ENCODE measurements around the gene MAPKAPK3. TPM values are rescaled to one million over a fixed set of nuclear protein-coding genes. Genes with fewer than 3 reads are reported as not detected.

MAPKAPK3 gene
- total RNA-seq, 1 donor from 2014 or later: 23.7 TPM

- Histone ChIP-seq H3K27ac (no peak overlapping the region), H3K9me3 (no peaks in the 10 kb centered on the region), H3K4me3 (no peak overlapping the region), H3K36me3 (peaks cover 0 to 8% of the 10 kb centered on the region in 2 donors), H3K4me1 (peaks cover 0 to 19% of the 10 kb centered on the region in 2 donors), H3K27me3 (no peaks in the 10 kb centered on the region)
- intact Hi-C loops (cut with DNase I): no loop called here
- TF ChIP-seq CTCF (IDR thresholded peaks at IDR 0.05): no peak
- no peak for DNase-seq (ENCODE audit: low spot score in 2 of 2)
Measured at GRCh38 chr3:50571486-50571885, 45.5 kb upstream of the MAPKAPK3 start.

- H3K36me3 ChIP-seq: peaks cover 3 to 12% of the 10 kb centered on the region in 2 donors
- no peaks in the 10 kb centered on the region for H3K9me3 ChIP-seq
Measured at GRCh38 chr3:50572158-50572557, 44.8 kb upstream of the MAPKAPK3 start.

GRCh38 chr3:50572801-50573371, 44.1 kb upstream of the MAPKAPK3 start:
- intact Hi-C loops (cut with DNase I): loop anchor here (1.0 kb wide), 1 partner anchor 41 kb away; no protein-coding TSS in a partner anchor
- Histone ChIP-seq H3K4me3 (no peak overlapping the region), H3K36me3 (peaks cover 6 to 20% of the 10 kb centered on the region in 2 donors), H3K9me3 (no peaks in the 10 kb centered on the region), H3K27me3 (no peaks in the 10 kb centered on the region), H3K4me1 (peaks cover 0 to 11% of the 10 kb centered on the region in 2 donors), H3K27ac (no peak overlapping the region)
- no peak for TF ChIP-seq CTCF (IDR thresholded peaks at IDR 0.05)
- DNase-seq (ENCODE audit: low spot score in 2 of 2): no peak

More at GRCh38 chr3:50572158-50572557, 44.8 kb upstream of the MAPKAPK3 start:
- Histone ChIP-seq H3K27me3 (no peaks in the 10 kb centered on the region), H3K27ac (no peak overlapping the region), H3K4me3 (no peak overlapping the region), H3K4me1 (peaks cover 0 to 12% of the 10 kb centered on the region in 2 donors)
- intact Hi-C loops (cut with DNase I): loop anchor here (1.0 kb wide), 1 partner anchor 42 kb away; no protein-coding TSS in a partner anchor
- TF ChIP-seq CTCF (IDR thresholded peaks at IDR 0.05): peak; percentile 89 to 92 (median 90)
- peak in 1 of 2 donors; percentile 87 for DNase-seq (ENCODE audit: low spot score in 2 of 2)

DNA sequence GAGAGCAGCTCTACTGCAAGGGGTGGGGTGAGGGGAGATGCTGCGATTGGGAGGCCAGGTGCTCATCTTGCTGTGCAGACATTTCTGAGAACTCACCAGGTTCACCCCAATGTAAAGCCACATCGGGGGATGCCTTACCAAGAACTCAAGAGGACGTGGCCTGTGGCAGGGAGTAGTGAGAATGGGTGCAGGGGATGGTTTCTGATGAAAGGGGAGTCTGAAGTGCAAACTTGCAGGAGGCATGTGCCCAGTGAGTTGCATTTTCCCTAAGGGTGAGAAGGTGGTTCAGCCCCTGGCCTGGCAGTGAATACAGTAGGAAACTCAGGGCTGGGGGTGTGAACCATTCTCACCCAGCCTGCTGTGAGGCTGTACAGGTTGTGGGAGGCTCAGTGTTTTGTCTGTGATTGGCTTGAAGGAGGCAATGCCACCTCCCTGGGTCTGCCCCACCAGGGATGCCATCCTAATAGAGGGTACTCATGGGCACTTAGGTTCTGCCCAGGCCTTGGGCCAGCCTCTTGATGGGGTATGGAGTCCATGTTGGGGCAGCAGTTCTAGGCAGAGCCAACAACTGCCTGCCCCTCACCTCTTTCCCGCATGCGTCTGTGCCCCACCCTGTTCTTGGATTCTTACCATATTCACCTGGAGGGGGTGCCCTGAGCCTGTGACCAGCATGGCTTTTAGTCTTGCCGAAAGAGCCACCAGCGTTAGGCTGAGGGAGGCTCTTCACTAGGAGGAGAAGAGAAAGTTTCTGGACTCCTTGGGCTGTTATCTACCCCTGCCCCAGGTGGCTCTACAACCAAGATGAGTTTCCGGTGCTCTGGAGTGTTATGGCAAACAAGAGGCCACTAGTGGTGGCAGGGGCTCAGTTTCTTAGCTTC, 43.1 kb upstream of the MAPKAPK3 start:
- H3K4me3 ChIP-seq: no peak overlapping the region
- no peak overlapping the region for H3K27ac ChIP-seq
- no peak for TF ChIP-seq CTCF (IDR thresholded peaks at IDR 0.05)
- DNase-seq (ENCODE audit: low spot score in 2 of 2): no peak
- peaks cover 0 to 11% of the 10 kb centered on the region in 2 donors for H3K4me1 ChIP-seq
- H3K27me3 ChIP-seq: no peaks in the 10 kb centered on the region
- H3K9me3 ChIP-seq: no peaks in the 10 kb centered on the region
- H3K36me3 ChIP-seq: peaks cover 9 to 29% of the 10 kb centered on the region in 2 donors
- intact Hi-C loops (cut with DNase I): no loop called here

DNA sequence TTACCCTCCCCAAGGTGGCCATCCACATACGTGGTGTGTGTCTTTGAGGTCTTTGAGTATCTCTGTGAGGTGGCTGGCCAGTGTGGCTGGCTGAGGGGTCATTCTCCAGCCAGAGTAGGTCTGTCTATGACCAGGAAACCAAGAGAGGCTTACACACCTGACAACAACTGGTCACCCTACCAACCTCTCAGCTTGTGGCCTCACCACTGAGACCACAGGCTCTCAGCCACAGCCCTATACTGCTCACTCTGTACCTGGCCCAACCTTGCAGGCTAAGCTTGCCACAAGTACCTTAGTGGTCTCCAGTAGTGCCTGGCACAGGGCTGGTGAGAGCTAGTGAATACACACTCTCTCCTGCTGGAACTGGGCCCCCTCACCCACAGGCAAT, 42.5 kb upstream of the MAPKAPK3 start:
- no peak overlapping the region for H3K4me3 ChIP-seq
- intact Hi-C loops (cut with DNase I): no loop called here
- TF ChIP-seq CTCF (IDR thresholded peaks at IDR 0.05): no peak
- H3K36me3 ChIP-seq: peaks cover 9 to 35% of the 10 kb centered on the region in 2 donors
- H3K9me3 ChIP-seq: no peaks in the 10 kb centered on the region
- H3K27me3 ChIP-seq: no peaks in the 10 kb centered on the region
- no peak overlapping the region for H3K27ac ChIP-seq
- peaks cover 0 to 11% of the 10 kb centered on the region in 2 donors for H3K4me1 ChIP-seq
- no peak for DNase-seq (ENCODE audit: low spot score in 2 of 2)
